HL-60 (cell line): ENCODE results near the gene LAMC1.
"Not testable (repeated sequence)": the region's sequence is repeated elsewhere in the genome, so short reads cannot be mapped to it uniquely, and the experiment has no call there.

Experiments used
- DNase-seq, 2 experiments: peaks; one replicate each; pipeline ENCODE4 v3.0.0-alpha.2; 2010 to 2020; ENCODE audit warnings: low read depth in 1 of 2, low spot score in 1 of 2
- H3K27ac ChIP-seq: fragments of 250-450 bp; sonication (Bioruptor Pico); replicated peaks from 2 replicates; pipeline ENCODE4 v1.5.1; 2020; ENCODE audit warnings: mild to moderate bottlenecking, moderate library complexity
- H3K27me3 ChIP-seq: fragments of 250-450 bp; sonication (Bioruptor Pico); 2 replicates; pipeline ENCODE4 v1.5.1; 2021; ENCODE audit warnings: mild to moderate bottlenecking, moderate library complexity; ENCODE audit not compliant: insufficient read depth, poor library complexity, severe bottlenecking
- H3K4me3 ChIP-seq: replicated peaks from 2 replicates; pipeline ENCODE4 v1.5.1; 2011; ENCODE audit warnings: mild to moderate bottlenecking, control low read depth, low read length; ENCODE audit not compliant: insufficient read depth
- CTCF ChIP-seq: IDR thresholded peaks from one replicate; pipeline ENCODE4 v1.5.1; 2011; ENCODE audit warnings: low read length, control low read depth, inconsistent platforms; ENCODE audit not compliant: insufficient read depth
- GABPA ChIP-seq: IDR thresholded peaks from 2 replicates; pipeline ENCODE4 v1.6.1; 2012; ENCODE audit warnings: low read depth
- POLR2AphosphoS5 ChIP-seq: IDR thresholded peaks from 2 replicates; pipeline ENCODE4 v1.6.1; 2012; ENCODE audit warnings: low read depth
- REST ChIP-seq: IDR thresholded peaks from 2 replicates; pipeline ENCODE4 v1.6.1; 2012; ENCODE audit warnings: low read depth; ENCODE audit not compliant: insufficient replicate concordance
- SPI1 ChIP-seq: IDR thresholded peaks from 2 replicates; pipeline ENCODE4 v1.6.1; 2012; ENCODE audit warnings: low read depth, mild to moderate bottlenecking, borderline replicate concordance

Gene LAMC1

GRCh38 chr1:183149273-183149672 lies 126.1 kb downstream of the LAMC1 start:
- Histone ChIP-seq H3K27me3 (no peaks in the 10 kb centered on the region), H3K4me3 (no peak overlapping the region), H3K27ac (no peak overlapping the region)
- no peak for DNase-seq
- TF ChIP-seq POLR2AphosphoS5 (no peak), CTCF (no peak), REST (no peak), GABPA (no peak), SPI1 (no peak)

DNA sequence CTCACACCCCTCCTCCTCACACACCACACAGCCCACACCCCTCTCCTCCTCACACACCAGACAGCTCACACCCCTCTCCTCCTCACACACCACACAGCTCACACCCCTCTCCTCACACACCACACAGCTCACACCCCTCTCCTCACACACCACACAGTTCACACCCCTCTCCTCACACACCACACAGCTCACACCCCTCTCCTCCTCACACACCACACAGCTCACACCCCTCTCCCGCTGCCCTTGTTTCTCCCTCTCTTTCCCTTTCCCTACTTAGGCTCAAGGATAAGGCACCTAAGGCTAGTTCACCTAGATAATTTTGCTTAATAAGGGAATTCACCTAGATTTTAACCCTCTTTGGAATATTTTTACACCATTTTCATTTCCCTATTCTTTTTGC lies 126.8 kb downstream of the LAMC1 start:
- not testable (repeated sequence) for H3K27ac ChIP-seq, DNase-seq, H3K4me3 ChIP-seq, H3K27me3 ChIP-seq

DNA sequence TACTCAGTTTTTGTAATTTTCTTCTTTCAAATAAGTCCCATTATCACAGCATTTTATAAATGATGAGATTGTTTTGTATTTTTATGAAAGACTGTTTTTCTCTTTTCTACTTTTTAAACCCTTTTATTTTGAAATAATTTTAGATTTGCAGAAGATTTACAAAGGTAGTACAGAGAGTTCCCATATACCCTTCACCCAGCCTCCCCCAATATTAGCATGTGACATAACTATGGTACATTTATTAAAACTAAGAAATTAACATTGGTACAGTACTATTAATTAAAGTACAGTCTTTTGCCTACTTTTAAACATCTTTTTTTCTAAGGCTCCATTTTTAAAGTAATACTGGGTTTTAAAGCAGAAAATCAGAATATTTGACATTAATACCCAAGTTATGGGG lies 127.2 kb downstream of the LAMC1 start:
- H3K27ac ChIP-seq = no peak overlapping the region
- DNase-seq = no peak

GRCh38 chr1:183152180-183152579 lies 129.0 kb downstream of the LAMC1 start:
- Histone ChIP-seq H3K27me3 (no peaks in the 10 kb centered on the region), H3K4me3 (no peak overlapping the region), H3K27ac (no peak overlapping the region)
- TF ChIP-seq SPI1 (no peak), REST (no peak), POLR2AphosphoS5 (no peak), GABPA (no peak), CTCF (no peak)
- no peak for DNase-seq

More for the DNA sequence above, 127.2 kb downstream of the LAMC1 start:
- Histone ChIP-seq H3K27me3 (no peaks in the 10 kb centered on the region), H3K4me3 (no peak overlapping the region)
- no peak for TF ChIP-seq GABPA
- TF ChIP-seq CTCF = no peak
- TF ChIP-seq POLR2AphosphoS5 = no peak
- no peak for TF ChIP-seq SPI1
